NCI-H748 treated with DMSO at 0.1 percent for 48 hours (cell line): ENCODE data around the gene TMEM231.
"Not testable (repeated sequence)": the region's sequence is repeated elsewhere in the genome, so short reads cannot be mapped to it uniquely, and the experiment has no call there.

ENCODE experiments used
- DNase-seq: peaks from one replicate; lab custom pipeline; 2025; lab: John Stamatoyannopoulos, UW

Gene TMEM231

GRCh38 chr16:75532142-75532765, 23.8 kb downstream of the TMEM231 start:
- DNase-seq: no peak

- no peak for DNase-seq
Observed at GRCh38 chr16:75529959-75530358, 26.1 kb downstream of the TMEM231 start.

- DNase-seq: no peak
Observed at GRCh38 chr16:75529056-75529905, 26.8 kb downstream of the TMEM231 start.

- no peak for DNase-seq
Observed at GRCh38 chr16:75527825-75528299, 28.2 kb downstream of the TMEM231 start.

- no peak for DNase-seq
Observed at GRCh38 chr16:75526032-75526790, 29.8 kb downstream of the TMEM231 start.

- DNase-seq: no peak
Observed at GRCh38 chr16:75519175-75519574, 36.9 kb downstream of the TMEM231 start.

- DNase-seq: not testable (repeated sequence)
Observed at GRCh38 chr16:75516189-75516966, 39.7 kb downstream of the TMEM231 start.

GRCh38 chr16:75514296-75514695, 41.8 kb downstream of the TMEM231 start:
- DNase-seq: no peak

GRCh38 chr16:75506574-75506973, 49.5 kb downstream of the TMEM231 start:
- no peak for DNase-seq

- no peak for DNase-seq
Observed at GRCh38 chr16:75506107-75506506, 49.9 kb downstream of the TMEM231 start.

GRCh38 chr16:75503801-75504200, 52.3 kb downstream of the TMEM231 start:
- DNase-seq: no peak

GRCh38 chr16:75502916-75503605, 53.0 kb downstream of the TMEM231 start:
- DNase-seq: no peak

- not testable (repeated sequence) for DNase-seq
Observed at GRCh38 chr16:75501820-75502219, 54.2 kb downstream of the TMEM231 start.

GRCh38 chr16:75501359-75501758, 54.7 kb downstream of the TMEM231 start:
- DNase-seq: no peak

- not testable (repeated sequence) for DNase-seq
Observed at GRCh38 chr16:75498605-75499322, 57.3 kb downstream of the TMEM231 start.

- no peak for DNase-seq
Observed at GRCh38 chr16:75497558-75497957, 58.5 kb downstream of the TMEM231 start.

- DNase-seq: no peak
Observed at GRCh38 chr16:75495076-75495674, 60.9 kb downstream of the TMEM231 start, which contains the start of gene CHST6. Gene CHST6 (minus strand): TSS chr16:75495441. CDS start chr16:75479828, 15,613 bp downstream.

- DNase-seq: no peak
Observed at GRCh38 chr16:75494661-75495075, 61.4 kb downstream of the TMEM231 start.

GRCh38 chr16:75494184-75494583, 61.9 kb downstream of the TMEM231 start:
- no peak for DNase-seq

GRCh38 chr16:75491876-75492275, 64.2 kb downstream of the TMEM231 start:
- DNase-seq: no peak
